Epithelial cell of prostate (primary cell): Measurements from ENCODE around the gene TMPRSS9.
A peak's percentile ranks its signal among the peaks of the same experiment; 100 is the strongest.

ENCODE experiments used
- DNase-seq: peaks from one replicate; pipeline ENCODE4 v3.0.0-alpha.2; 2011; ENCODE audit warnings: low read depth, low spot score
- H3K27ac ChIP-seq: fragments of 450-650 bp; 2 replicates; pipeline ENCODE4 v1.5.1; 2017; ENCODE audit warnings: mild to moderate bottlenecking

Gene TMPRSS9

GRCh38 chr19:2328401-2329148, 31.5 kb upstream of the TMPRSS9 start, which contains the start of the genes LSM7 and SPPL2B:
Gene LSM7 (minus strand): TSS chr19:2328586. CDS start chr19:2328566, 20 bp downstream.
Gene SPPL2B (plus strand): TSS chr19:2328684. CDS start chr19:2328710, 26 bp downstream.
- peak; percentile 18 for DNase-seq
- peak within 1 kb of the TSS; percentile 73 for H3K27ac ChIP-seq

- H3K27ac ChIP-seq: peak overlapping the region; percentile 73
- no peak for DNase-seq
These were observed 31.0 kb upstream of the TMPRSS9 start for GRCh38 chr19:2329149-2329478.

DNA sequence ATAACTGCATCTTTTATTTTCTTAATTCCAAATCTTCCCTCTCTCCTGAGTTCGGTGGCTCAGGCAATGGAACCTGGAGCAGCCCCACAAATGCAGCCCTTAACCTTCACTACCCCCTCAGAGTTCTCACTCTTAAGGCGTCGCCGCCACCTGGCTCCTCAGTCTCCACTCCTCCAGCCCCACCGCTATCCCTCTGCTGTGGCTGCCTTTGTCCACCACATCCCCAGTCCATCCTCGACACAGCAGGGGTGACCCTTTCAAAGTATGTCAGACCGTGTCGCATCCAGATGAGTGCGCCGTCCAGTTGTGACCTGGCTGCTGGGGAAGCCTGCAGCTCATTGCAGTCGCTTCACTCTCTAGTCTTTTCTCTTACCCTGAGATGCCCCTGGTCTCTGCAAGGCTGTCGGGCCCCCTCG, 30.6 kb upstream of the TMPRSS9 start:
- no peak for DNase-seq
- H3K27ac ChIP-seq: no peak overlapping the region

DNA sequence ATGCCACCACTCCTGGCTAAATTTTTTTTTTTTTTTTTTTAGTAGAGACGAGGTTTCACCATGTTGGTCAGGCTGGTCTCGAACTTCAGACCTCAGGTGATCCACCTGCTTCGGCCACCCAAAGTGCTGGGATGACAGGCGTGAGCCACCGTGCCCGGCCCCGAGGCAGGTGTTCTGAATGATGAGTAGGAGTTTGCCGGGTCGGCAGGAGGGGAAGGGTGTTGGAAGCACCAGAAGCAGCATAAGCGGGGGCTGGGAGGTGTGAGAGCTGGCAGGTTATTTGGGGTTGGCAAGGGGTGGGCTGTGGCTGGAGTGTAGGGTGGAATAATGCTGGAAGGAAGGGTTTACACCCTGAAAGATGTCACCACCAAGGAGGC, 29.8 kb upstream of the TMPRSS9 start:
- no peak overlapping the region for H3K27ac ChIP-seq
- DNase-seq: no peak

GRCh38 chr19:2330632-2331284, 29.3 kb upstream of the TMPRSS9 start:
- H3K27ac ChIP-seq: no peak overlapping the region
- DNase-seq: no peak

GRCh38 chr19:2331601-2332246, 28.3 kb upstream of the TMPRSS9 start:
- no peak overlapping the region for H3K27ac ChIP-seq
- no peak for DNase-seq

- DNase-seq: no peak
These were observed 27.6 kb upstream of the TMPRSS9 start for GRCh38 chr19:2332341-2333026.

DNA sequence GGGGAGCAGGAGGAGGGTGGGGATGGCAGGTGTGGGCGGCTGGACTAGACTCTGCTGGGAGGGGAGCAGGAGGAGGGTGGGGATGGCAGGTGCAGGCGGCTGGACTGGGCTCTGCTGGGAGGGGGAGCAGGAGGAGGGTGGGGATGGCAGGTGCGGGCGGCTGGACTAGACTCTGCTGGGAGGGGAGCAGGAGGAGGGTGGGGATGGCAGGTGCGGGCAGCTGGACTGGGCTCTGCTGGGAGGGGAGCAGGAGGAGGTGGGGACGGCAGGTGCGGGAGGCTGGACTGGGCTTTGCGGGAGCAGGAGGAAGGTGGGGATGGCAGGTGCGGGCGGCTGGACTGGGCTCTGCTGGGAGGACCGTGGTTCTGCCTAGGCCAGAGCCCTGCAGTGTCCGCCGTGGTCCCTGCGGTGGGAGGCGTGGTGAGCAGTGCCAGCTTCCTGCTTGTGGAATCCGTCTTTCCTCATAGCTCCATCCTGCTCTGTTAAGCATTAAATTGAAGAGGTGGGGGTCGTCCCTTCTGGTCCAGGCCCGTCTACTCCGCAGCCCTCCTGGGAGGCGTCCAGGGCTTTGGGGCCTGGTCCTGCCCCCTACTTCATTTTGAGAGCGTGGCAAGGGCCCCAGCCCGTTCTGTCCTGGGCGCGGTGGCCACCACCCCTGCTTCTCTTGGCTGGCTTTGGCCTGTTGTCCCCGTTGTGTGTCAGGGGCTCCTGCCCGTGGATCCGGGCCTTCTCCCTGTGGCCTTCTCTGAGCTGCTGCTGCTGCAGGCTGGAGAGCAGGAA, 26.8 kb upstream of the TMPRSS9 start:
- no peak for DNase-seq
- no peak overlapping the region for H3K27ac ChIP-seq

More at GRCh38 chr19:2332341-2333026, 27.6 kb upstream of the TMPRSS9 start:
- no peak overlapping the region for H3K27ac ChIP-seq

- no peak for DNase-seq
- H3K27ac ChIP-seq: no peak overlapping the region
These were observed 26.3 kb upstream of the TMPRSS9 start for GRCh38 chr19:2333807-2334211.

GRCh38 chr19:2334426-2334825, 25.6 kb upstream of the TMPRSS9 start:
- H3K27ac ChIP-seq: no peak overlapping the region
- no peak for DNase-seq

DNA sequence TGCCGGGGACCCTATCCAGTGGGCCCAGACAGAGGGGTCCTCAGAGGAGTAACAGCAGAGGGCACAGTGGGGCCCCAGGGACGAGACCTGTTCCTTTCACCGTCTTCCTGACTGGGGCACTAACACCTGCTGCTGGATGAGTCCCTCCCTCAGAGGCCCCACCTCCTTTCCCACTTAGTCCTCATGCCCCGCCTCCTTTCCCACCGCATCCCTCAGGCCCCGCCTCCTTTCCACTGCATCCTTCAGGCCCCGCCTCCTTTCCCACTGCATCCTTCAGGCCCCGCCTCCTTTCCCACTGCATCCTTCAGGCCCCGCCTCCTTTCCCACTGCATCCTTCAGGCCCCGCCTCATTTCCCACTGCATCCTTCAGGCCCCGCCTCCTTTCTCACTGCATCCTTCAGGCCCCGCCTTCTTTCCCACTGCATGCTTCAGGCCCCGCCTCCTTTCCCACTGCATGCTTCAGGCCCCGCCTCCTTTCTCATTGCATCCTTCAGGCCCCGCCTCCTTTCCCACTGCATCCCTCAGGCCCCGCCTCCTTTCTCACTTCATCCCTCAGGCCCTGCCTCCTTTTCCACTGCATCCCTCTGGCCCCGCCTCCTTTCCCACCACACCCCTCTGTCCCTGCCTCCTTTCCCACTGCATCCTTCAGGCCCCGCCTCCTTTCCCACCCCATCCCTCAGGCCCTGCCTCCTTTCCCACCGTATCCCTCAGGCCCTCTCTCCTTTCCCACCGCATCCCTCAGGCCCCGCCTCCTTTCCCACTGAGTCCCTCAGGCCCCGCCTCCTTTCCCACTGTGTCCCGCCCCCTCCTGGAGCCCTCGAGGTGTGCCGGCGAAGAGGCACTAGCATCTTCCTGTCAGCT, 24.8 kb upstream of the TMPRSS9 start:
- no peak overlapping the region for H3K27ac ChIP-seq
- DNase-seq: no peak

GRCh38 chr19:2335848-2336247, 24.2 kb upstream of the TMPRSS9 start:
- no peak overlapping the region for H3K27ac ChIP-seq
- no peak for DNase-seq

DNA sequence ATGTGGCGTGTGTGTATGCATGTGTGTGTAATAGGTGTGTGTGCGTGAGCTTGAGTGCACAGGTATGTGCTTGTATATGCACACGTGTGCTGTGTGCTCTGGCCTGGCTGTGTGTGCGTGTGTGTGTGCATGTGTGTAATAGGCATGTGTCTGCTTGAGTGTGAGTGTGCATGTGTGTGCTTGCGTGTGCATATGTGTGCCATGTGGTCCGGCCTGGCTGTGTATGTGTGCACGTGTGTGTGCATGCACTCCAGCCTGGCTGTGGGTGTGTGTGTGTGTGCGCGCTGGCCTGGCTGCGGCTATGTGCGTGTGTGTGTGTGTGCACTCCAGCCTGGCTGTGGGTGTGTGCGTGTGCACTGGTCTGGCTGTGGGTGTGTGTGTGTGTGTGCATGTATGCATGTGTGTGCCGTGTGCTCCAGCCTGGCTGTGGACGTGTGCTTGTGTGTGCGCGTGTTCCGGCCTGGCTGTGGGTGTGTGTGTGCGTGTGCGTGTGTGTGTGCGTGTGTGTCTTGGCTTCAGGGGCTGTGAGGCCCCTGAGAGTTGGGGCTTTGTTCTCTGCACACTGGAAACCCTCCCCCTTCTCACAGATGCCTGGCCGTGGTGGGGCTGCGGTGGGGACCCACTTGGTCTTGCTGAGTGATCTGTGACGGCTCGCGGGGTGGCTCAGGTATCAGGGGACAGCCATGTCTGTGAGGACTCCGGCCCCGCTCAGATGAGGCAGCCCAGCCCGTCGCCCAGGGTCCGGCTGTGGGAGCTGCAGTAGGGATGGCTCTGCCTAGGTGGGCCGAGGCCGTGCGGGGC, 23.3 kb upstream of the TMPRSS9 start:
- no peak overlapping the region for H3K27ac ChIP-seq
- DNase-seq: no peak

- no peak for DNase-seq
- no peak overlapping the region for H3K27ac ChIP-seq
These were observed 22.7 kb upstream of the TMPRSS9 start for GRCh38 chr19:2337329-2337707.

DNA sequence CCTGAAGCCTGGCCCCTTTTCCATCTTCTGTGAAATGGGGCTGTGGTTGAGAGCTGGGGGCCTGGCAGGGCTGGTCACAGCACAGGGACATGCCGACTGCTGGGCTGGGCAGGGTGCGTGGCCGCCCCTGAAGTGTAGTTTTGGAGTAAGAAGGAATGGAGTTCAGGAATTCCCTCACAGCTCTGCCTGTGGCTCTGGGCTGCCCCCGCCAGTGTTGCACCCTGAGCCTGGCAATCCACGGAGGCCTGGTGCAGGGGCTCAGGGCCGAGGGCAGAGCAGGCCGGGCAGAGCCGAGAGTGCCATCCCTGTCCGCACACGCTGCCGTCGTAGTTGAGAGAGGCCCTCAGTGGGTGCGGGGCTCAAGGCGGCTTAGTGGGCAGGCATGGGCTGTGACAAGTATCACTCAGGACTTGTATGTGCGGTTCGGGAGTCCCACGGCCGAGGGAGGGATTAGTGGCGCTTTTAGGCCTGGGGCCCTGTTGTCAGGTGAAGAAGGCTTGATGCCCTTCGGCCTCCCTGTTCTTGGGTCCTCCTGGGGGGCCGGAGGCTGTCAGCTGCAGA, 21.9 kb upstream of the TMPRSS9 start:
- DNase-seq: no peak
- H3K27ac ChIP-seq: no peak overlapping the region

DNA sequence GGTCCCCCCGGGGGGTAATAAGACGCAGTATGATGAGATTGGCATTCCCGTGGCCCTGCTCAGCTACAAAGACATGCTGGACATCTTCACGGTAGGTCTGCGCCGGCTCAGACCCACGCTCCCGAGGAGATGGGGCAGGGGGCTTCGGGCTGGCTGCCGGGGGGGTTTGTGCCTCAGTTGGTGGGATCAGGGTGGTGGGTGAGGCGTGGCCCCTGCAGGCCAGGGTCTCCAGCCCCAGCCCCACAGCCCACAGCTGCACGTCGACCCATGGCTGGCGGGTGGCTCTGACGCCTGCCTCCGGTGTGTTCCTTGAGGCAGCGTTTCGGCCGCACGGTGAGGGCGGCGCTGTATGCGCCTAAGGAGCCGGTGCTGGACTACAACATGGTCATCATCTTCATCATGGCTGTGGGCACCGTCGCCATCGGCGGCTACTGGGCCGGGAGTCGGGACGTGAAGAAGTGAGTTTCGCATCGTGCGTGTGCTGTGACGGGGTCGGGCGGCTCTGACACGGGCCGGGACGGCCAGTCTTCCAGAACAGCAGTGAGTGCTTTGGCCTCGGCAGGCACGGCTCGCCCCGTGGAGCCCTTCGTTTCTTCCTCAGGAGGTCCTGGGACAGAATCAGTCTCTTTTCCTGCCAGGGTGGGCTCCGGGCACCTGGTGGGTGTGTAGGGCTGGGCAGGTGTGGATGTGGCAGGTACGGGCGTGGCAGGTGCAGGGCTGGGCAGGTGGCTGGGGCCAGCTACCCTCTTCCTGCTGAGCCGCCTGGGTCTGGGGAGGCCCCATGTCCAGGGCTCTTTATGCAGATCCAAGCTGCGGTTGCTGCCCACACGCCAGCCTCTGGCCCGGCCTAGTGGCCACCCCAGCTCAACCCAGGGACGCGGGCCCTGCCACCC, 21.1 kb upstream of the TMPRSS9 start:
- H3K27ac ChIP-seq: no peak overlapping the region
- DNase-seq: no peak

DNA sequence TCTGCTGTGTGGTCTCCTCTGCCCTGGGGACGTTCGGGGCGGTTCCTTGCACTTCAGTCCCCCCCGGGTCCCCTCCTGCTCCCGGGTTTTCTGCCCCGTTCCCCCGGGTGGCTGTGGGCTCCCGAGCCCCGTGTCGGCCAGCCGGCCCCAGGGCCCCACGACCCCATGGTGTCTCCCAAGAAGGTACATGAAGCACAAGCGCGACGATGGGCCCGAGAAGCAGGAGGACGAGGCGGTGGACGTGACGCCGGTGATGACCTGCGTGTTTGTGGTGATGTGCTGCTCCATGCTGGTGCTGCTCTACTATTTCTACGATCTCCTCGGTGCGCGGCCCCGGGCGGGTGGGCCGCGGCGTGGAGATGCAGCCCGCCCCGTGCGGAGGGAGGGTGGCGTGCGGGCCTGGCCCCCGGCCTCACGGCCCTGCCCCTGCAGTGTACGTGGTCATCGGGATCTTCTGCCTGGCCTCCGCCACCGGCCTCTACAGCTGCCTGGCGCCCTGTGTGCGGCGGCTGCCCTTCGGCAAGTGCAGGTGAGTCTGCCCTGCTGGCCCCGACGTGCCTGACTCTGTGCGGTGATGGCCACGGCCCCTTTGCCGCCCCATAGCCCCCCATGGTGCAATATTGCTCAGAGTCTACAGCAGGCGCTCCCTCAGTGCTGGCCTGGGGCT, 20.3 kb upstream of the TMPRSS9 start:
- DNase-seq: no peak
- H3K27ac ChIP-seq: no peak overlapping the region
